GM21515 (cell line): ENCODE data around the gene RNF223.

Experiments
- ATAC-seq: cut with Tn5 transposase; IDR thresholded peaks from one replicate; pipeline ENCODE4 v1.9.1; 2021; ENCODE audit not compliant: unreplicated experiment

Gene RNF223

DNA sequence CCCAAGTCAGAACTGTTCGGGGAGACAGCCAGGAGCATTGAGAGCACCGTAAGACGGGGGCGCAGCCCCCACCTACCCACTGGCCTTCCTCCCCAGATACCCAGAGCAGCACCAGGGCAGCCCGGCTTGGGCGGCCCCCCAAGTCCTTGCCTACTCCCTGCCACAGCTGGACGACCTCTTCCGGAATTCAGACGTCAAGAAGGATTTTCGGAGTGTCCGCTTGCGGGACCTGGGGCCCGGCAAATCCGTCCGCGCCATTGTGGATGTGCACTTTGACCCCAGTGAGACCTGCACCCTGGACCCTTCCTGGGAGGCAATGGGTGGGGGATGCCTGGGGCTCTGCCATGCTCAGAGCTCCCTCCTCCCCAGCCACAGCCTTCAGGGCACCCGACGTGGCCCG, 26.7 kb downstream of the RNF223 start:
- ATAC-seq: no peak

DNA sequence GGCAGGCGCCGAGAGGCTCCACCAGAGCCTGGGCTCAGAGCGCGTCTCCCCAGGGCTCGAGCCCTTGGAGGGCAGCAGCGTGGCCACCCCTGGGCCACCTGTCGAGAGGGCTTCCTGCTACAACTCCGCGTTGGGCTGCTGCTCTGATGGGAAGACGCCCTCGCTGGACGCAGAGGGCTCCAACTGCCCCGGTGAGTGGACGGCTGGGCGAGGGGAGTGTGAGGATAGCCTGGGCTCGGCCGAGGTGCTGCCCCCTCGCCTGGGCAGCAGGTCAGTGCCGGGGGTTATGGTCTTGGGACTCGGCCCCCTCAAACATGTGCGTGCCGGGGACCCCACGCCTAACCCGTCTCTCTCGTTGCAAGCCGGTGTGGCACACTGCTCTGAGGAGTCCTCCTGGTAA, 27.3 kb downstream of the RNF223 start:
- ATAC-seq: no peak

DNA sequence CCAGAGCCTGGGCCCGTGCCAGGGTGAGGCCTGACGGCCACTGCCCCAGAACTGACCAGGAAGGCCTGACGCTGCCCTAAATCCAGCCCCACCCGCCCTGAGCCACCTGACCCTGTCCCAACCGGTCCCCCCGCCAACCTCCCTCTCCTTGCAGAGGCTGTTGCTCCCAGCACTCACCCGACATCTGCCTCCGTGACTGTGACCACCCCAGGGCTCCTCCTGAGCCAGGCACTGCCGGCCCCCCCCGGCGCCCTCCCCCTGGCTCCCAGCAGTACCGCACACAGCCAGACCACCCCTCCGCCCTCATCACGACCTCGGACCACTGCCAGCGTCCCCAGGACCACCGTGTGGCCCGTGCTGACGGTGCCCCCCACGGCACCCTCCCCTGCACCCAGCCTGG, 27.9 kb downstream of the RNF223 start:
- ATAC-seq: no peak

DNA sequence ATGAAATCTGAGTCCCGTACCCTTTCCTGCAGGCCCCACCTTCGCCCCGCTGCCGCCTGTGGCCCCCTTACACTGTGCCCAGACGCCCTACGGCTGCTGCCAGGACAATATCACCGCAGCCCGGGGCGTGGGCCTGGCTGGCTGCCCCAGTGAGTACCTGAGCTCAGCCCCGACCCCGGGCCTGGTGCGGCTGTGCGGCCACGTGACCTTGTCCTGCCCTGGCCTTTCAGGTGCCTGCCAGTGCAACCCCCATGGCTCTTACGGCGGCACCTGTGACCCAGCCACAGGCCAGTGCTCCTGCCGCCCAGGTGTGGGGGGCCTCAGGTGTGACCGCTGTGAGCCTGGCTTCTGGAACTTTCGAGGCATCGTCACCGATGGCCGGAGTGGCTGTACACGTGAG, 29.0 kb downstream of the RNF223 start:
- no peak for ATAC-seq

DNA sequence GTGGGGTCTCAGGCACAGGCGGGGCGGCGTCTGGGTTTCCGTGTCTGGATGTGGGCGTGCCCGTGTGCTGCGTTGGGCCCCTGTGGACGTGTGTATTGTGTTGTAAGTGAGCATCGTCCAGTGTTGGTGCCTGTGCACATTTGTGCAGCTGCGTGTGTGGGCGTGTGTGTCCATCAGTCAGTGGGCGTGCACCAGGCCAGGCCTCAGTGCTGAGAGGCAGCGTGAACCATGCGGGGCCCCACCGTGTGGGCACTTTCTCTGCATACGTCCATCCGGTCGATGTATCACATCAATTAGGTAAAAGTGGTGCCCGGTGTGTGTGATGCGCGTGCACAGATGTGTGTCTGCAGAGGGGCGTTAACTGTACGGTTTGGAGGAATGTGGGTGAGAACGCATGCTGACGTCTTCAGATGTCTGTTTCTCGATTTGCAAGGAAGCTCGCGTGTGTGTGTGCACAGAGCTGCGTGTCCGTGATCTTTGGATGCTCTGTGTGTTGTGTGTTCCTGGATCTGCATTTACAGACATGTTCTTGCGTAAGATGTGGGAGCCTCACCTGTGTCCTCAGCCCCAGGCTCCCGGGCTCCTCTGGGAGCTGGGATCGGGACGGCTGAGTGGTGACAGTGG, 29.5 kb downstream of the RNF223 start:
- ATAC-seq: no peak

- ATAC-seq: no peak
These were observed 30.2 kb downstream of the RNF223 start for GRCh38 chr1:1043921-1044320.

DNA sequence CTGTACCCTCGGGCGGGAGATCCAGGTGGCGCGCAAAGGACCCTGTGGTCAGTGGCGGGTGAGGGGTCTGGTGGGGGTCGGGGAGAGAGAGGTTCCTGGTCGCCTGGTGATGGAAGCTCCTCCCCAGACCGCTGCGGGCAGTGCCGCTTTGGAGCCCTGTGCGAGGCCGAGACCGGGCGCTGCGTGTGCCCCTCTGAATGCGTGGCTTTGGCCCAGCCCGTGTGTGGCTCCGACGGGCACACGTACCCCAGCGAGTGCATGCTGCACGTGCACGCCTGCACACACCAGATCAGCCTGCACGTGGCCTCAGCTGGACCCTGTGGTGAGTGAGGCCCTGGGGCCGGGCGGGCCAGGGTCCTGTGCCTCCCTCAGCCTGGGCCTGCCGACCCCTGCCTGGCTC, 30.7 kb downstream of the RNF223 start:
- ATAC-seq: no peak

- no peak for ATAC-seq
These were observed 31.3 kb downstream of the RNF223 start for GRCh38 chr1:1042835-1043234.

GRCh38 chr1:1041873-1042272, 32.2 kb downstream of the RNF223 start:
- no peak for ATAC-seq

DNA sequence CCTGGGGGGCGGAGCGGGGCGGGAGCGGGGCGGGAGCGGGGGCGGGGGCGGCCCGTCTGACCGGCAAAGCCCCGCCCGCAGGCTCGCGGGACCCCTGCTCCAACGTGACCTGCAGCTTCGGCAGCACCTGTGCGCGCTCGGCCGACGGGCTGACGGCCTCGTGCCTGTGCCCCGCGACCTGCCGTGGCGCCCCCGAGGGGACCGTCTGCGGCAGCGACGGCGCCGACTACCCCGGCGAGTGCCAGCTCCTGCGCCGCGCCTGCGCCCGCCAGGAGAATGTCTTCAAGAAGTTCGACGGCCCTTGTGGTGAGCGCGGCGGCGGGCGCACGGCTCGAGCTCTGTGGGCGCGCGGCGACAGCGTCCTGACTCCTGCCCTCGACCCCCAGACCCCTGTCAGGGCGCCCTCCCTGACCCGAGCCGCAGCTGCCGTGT, 33.0 kb downstream of the RNF223 start:
- no peak for ATAC-seq

GRCh38 chr1:1040004-1040991, 33.8 kb downstream of the RNF223 start:
- ATAC-seq: peak; percentile 35

- ATAC-seq: no peak
These were observed 34.8 kb downstream of the RNF223 start for GRCh38 chr1:1039145-1039910.

DNA sequence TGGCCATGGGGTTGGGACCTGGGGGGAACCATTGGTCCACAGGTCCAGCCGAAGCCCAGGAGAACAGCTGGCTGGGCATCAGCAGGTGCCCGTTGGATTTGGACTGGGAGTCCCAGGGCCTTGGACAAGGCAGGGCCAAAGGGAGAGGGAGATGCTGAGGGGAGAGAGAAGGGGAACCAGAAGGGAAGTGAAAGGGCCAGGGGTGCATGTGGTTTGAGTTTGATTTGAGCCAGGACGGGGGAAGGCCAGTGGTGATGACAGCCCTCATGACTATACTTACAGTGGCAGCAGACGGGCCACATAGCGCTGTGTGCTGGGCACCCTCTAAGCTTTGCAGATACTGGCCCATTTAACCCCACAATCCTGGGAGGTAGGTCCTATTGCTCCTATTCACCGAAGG, 35.4 kb downstream of the RNF223 start:
- ATAC-seq: no peak

DNA sequence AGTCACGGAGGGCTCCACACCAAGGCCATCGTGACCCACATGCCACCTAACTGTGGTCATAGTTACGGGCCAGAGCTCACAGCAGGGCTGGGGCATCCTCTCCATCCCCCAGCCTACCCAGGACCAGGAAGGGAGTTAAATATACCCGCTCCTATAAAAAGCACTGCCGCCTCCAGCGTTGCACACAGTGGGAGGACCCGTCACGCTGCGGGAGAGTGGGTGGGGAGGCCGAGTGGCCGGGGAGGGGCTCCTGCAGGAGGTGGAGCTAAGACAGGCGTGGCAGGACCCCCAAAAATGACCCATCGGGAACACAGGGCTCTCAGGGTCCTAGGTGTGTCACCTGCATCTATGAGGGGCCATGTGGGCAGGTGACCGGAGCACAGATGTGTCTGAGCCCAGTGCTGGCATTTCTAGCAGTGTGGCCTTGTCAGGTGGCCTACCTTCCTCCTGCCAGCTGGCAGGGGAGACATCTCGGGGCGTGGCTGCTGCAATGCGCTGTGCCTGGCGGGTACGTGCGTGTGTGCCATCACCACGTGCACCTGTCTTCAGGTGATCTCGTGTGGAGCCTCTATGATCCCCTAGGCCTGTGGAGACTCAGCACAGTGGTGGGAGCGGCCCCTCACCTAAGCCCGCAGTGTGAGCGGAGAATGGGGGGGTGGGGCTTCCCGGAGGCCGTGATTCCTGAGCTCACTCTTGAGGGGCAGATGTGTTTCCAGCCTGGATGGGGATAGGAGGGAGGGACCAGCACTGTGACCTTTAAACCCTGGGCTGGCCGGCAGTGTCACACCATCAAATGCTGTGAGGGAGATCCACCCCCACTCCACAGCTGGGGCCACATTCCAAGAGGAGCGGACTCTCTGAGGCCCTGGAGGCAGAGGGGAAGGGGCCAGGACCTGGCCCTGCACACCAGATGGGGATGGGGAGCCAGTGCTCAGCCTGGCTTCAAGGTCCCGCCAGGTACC, 36.5 kb downstream of the RNF223 start:
- ATAC-seq: no peak

DNA sequence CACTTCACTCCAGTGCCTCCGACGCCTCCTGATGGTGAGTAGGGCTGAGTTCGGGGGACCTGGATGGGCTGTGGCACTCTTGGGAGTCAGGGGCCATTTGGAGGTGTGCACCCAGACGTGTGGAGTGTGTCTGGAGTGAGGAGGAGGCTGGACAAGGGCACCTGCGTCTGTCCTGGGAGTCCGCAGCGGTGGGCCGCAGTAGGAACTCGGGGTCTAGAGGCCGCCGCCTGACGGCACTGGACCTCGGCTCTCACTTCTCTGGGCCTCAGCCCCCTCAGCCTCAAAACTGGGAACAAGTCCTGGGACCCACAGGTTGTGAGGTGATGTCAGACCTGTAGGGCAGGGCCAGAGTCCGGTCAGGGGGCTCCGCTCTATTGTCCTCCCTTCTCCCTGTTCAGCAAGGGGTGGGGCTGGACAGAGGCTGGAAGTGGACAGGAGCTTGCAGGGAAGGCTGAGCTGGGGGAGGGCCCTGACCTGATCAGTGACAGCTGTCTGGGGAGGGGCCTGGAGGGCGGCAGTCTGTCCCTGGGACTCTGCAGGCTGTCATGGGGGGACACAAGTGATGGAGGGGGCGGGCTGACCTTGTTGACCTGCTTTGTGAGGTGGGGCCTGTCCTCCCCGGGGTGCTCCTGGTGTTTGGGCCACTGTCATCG, 38.7 kb downstream of the RNF223 start:
- ATAC-seq: no peak

GRCh38 chr1:1034439-1034781, 39.7 kb downstream of the RNF223 start:
- no peak for ATAC-seq

DNA sequence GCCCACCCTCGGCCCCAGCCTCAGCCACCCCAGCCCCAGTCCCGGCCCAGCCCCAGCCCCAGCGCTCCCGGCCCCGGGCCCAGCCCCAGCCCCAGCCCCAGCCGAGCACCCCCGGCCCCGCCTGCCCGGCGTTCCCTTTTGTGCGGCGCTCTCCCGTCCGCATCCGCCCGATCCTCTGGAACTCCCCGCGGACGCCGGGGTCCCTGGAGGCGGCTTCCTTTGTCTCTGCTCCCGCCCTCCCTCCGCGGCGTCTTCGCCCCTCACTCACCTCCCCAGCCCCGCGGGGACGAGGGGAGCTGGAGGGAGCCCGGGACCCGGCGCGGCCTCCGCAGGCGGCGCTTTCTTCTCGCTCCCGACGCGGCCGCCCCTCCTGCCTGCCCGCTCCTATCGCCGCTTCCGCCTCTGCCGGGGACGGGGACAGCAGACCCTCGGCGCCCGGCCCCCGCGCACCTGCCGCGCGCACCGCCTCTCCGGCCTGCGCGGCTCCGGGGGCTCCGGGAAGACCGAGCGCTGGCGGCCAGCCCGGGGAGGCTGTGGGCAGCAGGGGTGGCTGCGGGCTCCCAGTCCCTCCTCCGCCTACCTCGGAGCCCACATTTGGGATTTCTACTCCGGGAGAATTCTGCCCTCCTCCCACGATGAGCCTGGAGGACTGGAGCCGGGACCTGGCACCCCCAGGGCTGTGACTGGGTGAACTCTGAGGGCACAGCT, 40.2 kb downstream of the RNF223 start:
- ATAC-seq: no peak

GRCh38 chr1:1033009-1033587, 41.0 kb downstream of the RNF223 start:
- ATAC-seq: peak; percentile 76

- ATAC-seq: peak; percentile 8
These were observed 41.7 kb downstream of the RNF223 start for GRCh38 chr1:1032424-1032823.
